GM12878 (cell line): ENCODE measurements around the gene ACAP2. TPM values are rescaled to one million over a fixed set of nuclear protein-coding genes. Genes with fewer than 3 reads are reported as not detected.

ENCODE experiments used
- ATAC-seq: fragments of 200-7000 bp; cut with Tn5 transposase; 3 replicates; pipeline ENCODE4 v1.9.1; 2020; ENCODE audit warnings: mild to moderate bottlenecking, moderate library complexity
- BruUV-seq: library from RNA; stranded (reverse); fragments of 400-500 nt; replicated peaks from 2 replicates; lab custom pipeline; 2021; lab: Mats Ljungman, UMichigan
- CTCF ChIA-PET: fragments of 300-600 bp; sonication (Branson Sonifier 250); formaldehyde crosslinking; extraction: SDS; loops from one replicate; lab custom pipeline; 2021; ENCODE audit warnings: inconsistent platforms; lab: Yijun Ruan, JAX
- POLR2A ChIA-PET: fragments of 350-600 bp; formaldehyde crosslinking; extraction: SDS; loops from one replicate; lab custom pipeline; 2021; ENCODE audit warnings: inconsistent platforms; lab: Charles Lee
- RAD21 ChIA-PET: fragments of 300-600 bp; sonication (Branson Sonifier 250); formaldehyde crosslinking; loops from one replicate; lab custom pipeline; 2023; ENCODE audit warnings: antibody characterized with exemption; ENCODE audit not compliant: unreplicated experiment; lab: Charles Lee
- SMC1A ChIA-PET: fragments of 300-600 bp; sonication (Branson Sonifier 250); formaldehyde crosslinking; loops from one replicate; lab custom pipeline; 2023; ENCODE audit not compliant: unreplicated experiment, uncharacterized antibody; lab: Charles Lee
- DNase-seq: peaks from one replicate; pipeline ENCODE4 v3.0.0-alpha.2; 2011; ENCODE audit warnings: low read depth, low spot score
- FAIRE-seq: peaks from 3 replicates; lab custom pipeline; 2011; peaks lifted over from hg19 to GRCh38; lab: Jason Lieb, UNC
- H2AFZ ChIP-seq: 2 replicates; pipeline ENCODE4 v1.6.0; 2011; ENCODE audit warnings: low read depth, low read length, control low read depth; ENCODE audit not compliant: control insufficient read depth
- H3K27ac ChIP-seq: 2 replicates; pipeline ENCODE4 v1.5.1; 2011; ENCODE audit warnings: control low read depth; ENCODE audit not compliant: control insufficient read depth, insufficient read depth
- H3K27me3 ChIP-seq, 2 experiments: replicated peaks in 1 of 2; 2 replicates each; pipeline versions ENCODE4 v1.6.0 to v1.6.1; 2011; ENCODE audit warnings: low read length in 1 of 2; ENCODE audit not compliant: control insufficient read depth in 2 of 2, insufficient read depth in 2 of 2
- H3K36me3 ChIP-seq, 2 experiments: 2 replicates each; pipeline ENCODE4 v1.5.1; 2011; ENCODE audit warnings: low read length in 1 of 2; ENCODE audit not compliant: control insufficient read depth in 2 of 2, insufficient read depth in 2 of 2
- H3K4me1 ChIP-seq: 2 replicates; pipeline ENCODE4 v1.6.1; 2011; ENCODE audit warnings: mild to moderate bottlenecking, low read length, moderate library complexity, mixed read lengths; ENCODE audit not compliant: control insufficient read depth, insufficient read depth
- H3K4me2 ChIP-seq: 2 replicates; pipeline ENCODE4 v1.6.0; 2011; ENCODE audit warnings: control low read depth; ENCODE audit not compliant: control insufficient read depth, insufficient read depth
- H3K4me3 ChIP-seq: fragments of 200-600 bp; sonication (generic); 2 replicates; pipeline ENCODE4 v1.5.1; 2016
- H3K79me2 ChIP-seq: 2 replicates; pipeline ENCODE4 v1.6.0; 2011; ENCODE audit warnings: low read length; ENCODE audit not compliant: control insufficient read depth, insufficient read depth
- H3K9ac ChIP-seq: 2 replicates; pipeline ENCODE4 v1.8.0; 2011; ENCODE audit warnings: low read length, control low read depth, mixed read lengths; ENCODE audit not compliant: control insufficient read depth, insufficient read depth
- H3K9me3 ChIP-seq: replicated peaks from 3 replicates; pipeline ENCODE4 v1.5.1; 2011; ENCODE audit warnings: mild to moderate bottlenecking, low read length; ENCODE audit not compliant: control insufficient read depth, insufficient read depth
- H4K20me1 ChIP-seq: 2 replicates; pipeline ENCODE4 v1.6.0; 2011; ENCODE audit not compliant: control insufficient read depth, insufficient read depth
- ATF3 ChIP-seq: IDR thresholded peaks from 2 replicates; pipeline ENCODE4 v1.6.1; 2011; ENCODE audit warnings: low read depth, mild to moderate bottlenecking, low read length, moderate library complexity, borderline replicate concordance; ENCODE audit errors: extremely low read depth
- CHD2 ChIP-seq: IDR thresholded peaks from 2 replicates; pipeline ENCODE4 v1.6.1; 2011; ENCODE audit warnings: low read depth, low read length, improper control_type of control experiment, borderline replicate concordance
- CTCF ChIP-seq, 3 experiments: IDR thresholded peaks in 2 of 3; conservative IDR thresholded peaks in 1 of 3; 2 replicates each; pipeline ENCODE4 v1.5.1; 2011; ENCODE audit warnings: low read depth in 3 of 3, low read length in 3 of 3, mild to moderate bottlenecking in 3 of 3, control low read depth in 2 of 3, moderate library complexity in 2 of 3, inconsistent platforms in 1 of 3, mixed read lengths in 1 of 3; ENCODE audit not compliant: control insufficient read depth in 2 of 3, insufficient read depth in 1 of 3; ENCODE audit errors: extremely low read depth in 1 of 3
- CUX1 ChIP-seq: IDR thresholded peaks from 2 replicates; pipeline ENCODE4 v1.6.1; 2012; ENCODE audit warnings: improper control_type of control experiment, low read depth, low read length; ENCODE audit not compliant: insufficient replicate concordance
- HDGF ChIP-seq: fragments of 450-650 bp; IDR thresholded peaks from 2 replicates; pipeline ENCODE4 v1.6.1; 2016; ENCODE audit warnings: antibody characterized with exemption
- NKRF ChIP-seq: fragments of 450-650 bp; conservative IDR thresholded peaks from 2 replicates; pipeline ENCODE4 v1.6.1; 2017; ENCODE audit warnings: mild to moderate bottlenecking, moderate library complexity
- NR2C1 ChIP-seq: fragments of 450-650 bp; IDR thresholded peaks from 2 replicates; pipeline ENCODE4 v1.6.1; 2017; ENCODE audit warnings: antibody characterized with exemption, mild to moderate bottlenecking, moderate library complexity
- RAD21 ChIP-seq: IDR thresholded peaks from 2 replicates; pipeline ENCODE4 v1.6.1; 2011; ENCODE audit warnings: mild to moderate bottlenecking, low read depth, low read length, moderate library complexity; ENCODE audit not compliant: insufficient read depth
- RELA ChIP-seq: fragments of 450-650 bp; IDR thresholded peaks from 2 replicates; pipeline ENCODE4 v1.8.0; 2014; ENCODE audit warnings: borderline replicate concordance; ENCODE audit not compliant: partially characterized antibody
- RUNX3 ChIP-seq: IDR thresholded peaks from 2 replicates; pipeline ENCODE4 v1.6.1; 2012; ENCODE audit warnings: low read length, inconsistent platforms
- SMARCA5 ChIP-seq: fragments of 450-650 bp; IDR thresholded peaks from 2 replicates; pipeline ENCODE4 v1.6.1; 2017; ENCODE audit warnings: mild to moderate bottlenecking
- SMC3 ChIP-seq: IDR thresholded peaks from 2 replicates; pipeline ENCODE4 v1.6.1; 2011; ENCODE audit warnings: low read length, improper control_type of control experiment, borderline replicate concordance
- WGBS: methylation state at CpG from one replicate; pipeline ENCODE4 v1.1.6; 2016; ENCODE audit warnings: low lambda C conversion rate; ENCODE audit not compliant: insufficient replicate concordance, insufficient coverage; ENCODE audit errors: missing lambda C conversion rate; 5-methylcytosine and 5-hydroxymethylcytosine counted together
- in situ Hi-C: fragments of 300-500 bp; cut with MboI; formaldehyde crosslinking; loops from 9 replicates; pipeline ENCODE4 v1.14.3; 2018; ENCODE audit warnings: mixed read lengths
- intact Hi-C: fragments of 100-400 bp; cut with micrococcal nuclease; formaldehyde crosslinking; loops from one replicate; pipeline ENCODE4 v1.14.2; 2022; ENCODE audit not compliant: unreplicated experiment
- polyA plus RNA-seq, 11 experiments: library from polyadenylated mRNA; depleted of rRNA in 4 of 11; unstranded in 6 of 11; stranded (reverse) in 5 of 11; fragments of >200 nt; fragmentation: Nextera tagmentation in 4 of 11; fragmentation: Illumina TruSeq in 1 of 11; extraction: Ambion mirVana in 4 of 11; extraction: Trizol in 1 of 11; gene quantifications; 1 replicate in 1 of 11; 2 replicates in 10 of 11; pipeline versions ENCODE4 v1.2.1 to v1.2.3, GENCODE V29; 2011 to 2016; ENCODE audit warnings: inconsistent platforms in 2 of 11, missing spikeins in 2 of 11, low read depth in 1 of 11
- total RNA-seq, 4 experiments: library from RNA; depleted of rRNA in 3 of 4; stranded (reverse); fragments of >200 nt in 3 of 4; fragmentation: Illumina TruSeq in 1 of 4; extraction: Trizol in 1 of 4; gene quantifications; 2 replicates each; pipeline versions ENCODE4 v1.2.1 to v1.2.3, GENCODE V29; 2013 to 2021

ACAP2 gene
- total and polyA plus RNA-seq, 10 of the 15 experiments (the other 5 are each of a cell fraction or from before 2014, with no cell fraction given), result 7.1 to 53.8 (median 35.7) TPM

GRCh38 chr3:195260280-195260905 is 182.4 kb downstream of the ACAP2 start:
- Histone ChIP-seq H3K4me3 (peak overlapping the region; percentile 77), H3K79me2 (peaks cover 15% of the 10 kb centered on the region), H3K4me2 (peak overlapping the region; percentile 94), H3K9ac (peak overlapping the region; percentile 72), H3K9me3 (no peaks in the 10 kb centered on the region), H2AFZ (peak overlapping the region; percentile 86), H3K27ac (peak overlapping the region; percentile 57), H3K36me3 (no peaks in the 10 kb centered on the region), H3K27me3 (no peaks in the 10 kb centered on the region), H3K4me1 (peaks cover 21% of the 10 kb centered on the region), H4K20me1 (no peaks in the 10 kb centered on the region)
- RAD21 ChIA-PET, result interaction anchor here (1.0 to 5.2 kb wide), 7 partner anchors 10 to 590 kb away, joined by 3 to 41 read pairs (median 7); partner anchors contain the start of genes LSG1 and XXYLT1
- in situ Hi-C loops (no loop called here), intact Hi-C loops (loop anchor here (1.0 to 10.0 kb wide), 5 partner anchors 154 to 926 kb away; partner anchors contain the start of gene LSG1)
- ATAC-seq (peak; percentile 13), FAIRE-seq (no peak), DNase-seq (no peak)
- POLR2A ChIA-PET, result interaction anchor here (1.0 to 1.8 kb wide), 3 partner anchors 10 to 588 kb away, joined by 3 to 7 read pairs (median 4); partner anchors contain the start of gene XXYLT1
- TF ChIP-seq RAD21 (no peak), NR2C1 (peak; percentile 0; the same call in 1 of the 2 replicates), CUX1 (no peak), RUNX3 (peak; percentile 25; the same call in 1 of the 2 replicates), NKRF (peak; percentile 54), HDGF (no peak), SMC3 (no peak), CHD2 (peak; percentile 8; the same call in 1 of the 2 replicates), RELA (peak; percentile 4), CTCF (IDR thresholded peaks at IDR 0.05 in 2 of 3, conservative IDR thresholded peaks at IDR 0.05 in 1 of 3; ENCODE audit: control insufficient read depth in 2 of 3, extremely low read depth in 1 of 3, insufficient read depth in 1 of 3, low read depth in 3 of 3, low read length in 3 of 3) (peak in 1 of 3 experiments; percentile 17; a peak in 1 of 6 replicates), SMARCA5 (0 out of 2 replicates have a peak, but pooled peaks have one; percentile 1), ATF3 (no peak)
- BruUV-seq, result no TSS peak
- CTCF ChIA-PET, result interaction anchor here (0.7 to 3.9 kb wide), 11 partner anchors 10 to 589 kb away, joined by 3 to 47 read pairs (median 4); partner anchors contain the start of genes FAM43A, LSG1 and XXYLT1
- 12% methylated on average over 38 of the region's 41 CpGs for WGBS
- SMC1A ChIA-PET, result interaction anchor here (0.7 to 3.6 kb wide), 9 partner anchors 10 to 591 kb away, joined by 3 to 34 read pairs (median 3); partner anchors contain the start of gene LSG1
